HepG2 (cell line): ENCODE results near the gene SIK3. TPM values are rescaled to one million over a fixed set of nuclear protein-coding genes. Genes with fewer than 3 reads are reported as not detected.

Source experiments
- ATAC-seq: fragments of 200-7000 bp; cut with Tn5 transposase; 3 replicates; pipeline ENCODE4 v1.9.1; 2020; ENCODE audit warnings: mild to moderate bottlenecking, moderate library complexity
- BruUV-seq: library from RNA; stranded (reverse); fragments of 400-500 nt; replicated peaks from 2 replicates; lab custom pipeline; 2021; lab: Mats Ljungman, UMichigan
- CTCF ChIA-PET: fragments of 300-600 bp; formaldehyde crosslinking; extraction: SDS; loops from one replicate; lab custom pipeline; 2021; ENCODE audit warnings: low total read pairs, inconsistent platforms, low intra/inter-chr PET ratio; lab: Yijun Ruan, JAX
- POLR2A ChIA-PET: fragments of 350-600 bp; sonication (Branson Sonifier 250); formaldehyde crosslinking; loops from one replicate; lab custom pipeline; 2020; ENCODE audit warnings: antibody characterized with exemption, inconsistent platforms; lab: Yijun Ruan, JAX
- DNase-seq: peaks from one replicate; pipeline ENCODE4 v3.0.0-alpha.2; 2015; ENCODE audit warnings: low spot score
- FAIRE-seq: peaks from 3 replicates; lab custom pipeline; 2011; peaks lifted over from hg19 to GRCh38; lab: Jason Lieb, UNC
- H2AFZ ChIP-seq: one replicate; pipeline ENCODE4 v1.6.1; 2011; ENCODE audit warnings: low read length, inconsistent platforms
- H3K27ac ChIP-seq: fragments of 300-600 bp; 3 replicates; pipeline ENCODE4 v1.8.0; 2011; ENCODE audit warnings: mixed run types, mild to moderate bottlenecking, mixed read lengths, low read length, inconsistent platforms; ENCODE audit not compliant: insufficient read depth; ENCODE audit errors: extremely low read length
- H3K27me3 ChIP-seq, 2 experiments: fragments of 200-600 bp in 1 of 2; 2 replicates in 1 of 2; 3 replicates in 1 of 2; pipeline versions ENCODE4 v1.6.0 to v1.8.0; 2011; ENCODE audit warnings: low read length in 2 of 2, mild to moderate bottlenecking in 2 of 2, moderate library complexity in 2 of 2, inconsistent platforms in 1 of 2; ENCODE audit not compliant: insufficient read depth in 2 of 2, control insufficient read depth in 1 of 2
- H3K36me3 ChIP-seq, 2 experiments: fragments of 200-600 bp in 1 of 2; replicated peaks in 1 of 2; 2 replicates in 1 of 2; 3 replicates in 1 of 2; pipeline versions ENCODE4 v1.5.1 to v1.8.0; 2011; ENCODE audit warnings: low read length in 2 of 2, inconsistent platforms in 1 of 2; ENCODE audit not compliant: insufficient read depth in 2 of 2, control insufficient read depth in 1 of 2
- H3K4me1 ChIP-seq: 2 replicates; pipeline ENCODE4 v1.5.1; 2012; ENCODE audit warnings: low read length, inconsistent platforms; ENCODE audit not compliant: insufficient read depth
- H3K4me2 ChIP-seq: 2 replicates; pipeline ENCODE4 v1.6.0; 2011; ENCODE audit warnings: low read depth, low read length, inconsistent platforms
- H3K4me3 ChIP-seq, 3 experiments: fragments of 200-600 bp in 1 of 3; sonication (generic), shearing (Covaris generic) in 1 of 3; replicated peaks in 1 of 3; 2 replicates each; pipeline ENCODE4 v1.5.1; 2011 to 2016; ENCODE audit warnings: low read length in 3 of 3, inconsistent platforms in 2 of 3, low read depth in 2 of 3, mild to moderate bottlenecking in 2 of 3, control low read depth in 1 of 3, mixed read lengths in 1 of 3; ENCODE audit not compliant: insufficient read depth in 1 of 3
- H3K79me2 ChIP-seq: one replicate; pipeline ENCODE4 v1.6.1; 2011; ENCODE audit warnings: low read length, inconsistent platforms; ENCODE audit not compliant: insufficient read depth
- H3K9ac ChIP-seq: 2 replicates; pipeline ENCODE4 v1.6.0; 2011; ENCODE audit warnings: mild to moderate bottlenecking, low read depth, low read length, inconsistent platforms; ENCODE audit not compliant: insufficient read depth
- H3K9me3 ChIP-seq: 2 replicates; pipeline ENCODE4 v1.5.1; 2012; ENCODE audit warnings: mild to moderate bottlenecking, low read length
- H4K20me1 ChIP-seq: 2 replicates; pipeline ENCODE4 v1.6.0; 2011; ENCODE audit warnings: inconsistent platforms, mild to moderate bottlenecking, low read length, moderate library complexity; ENCODE audit not compliant: insufficient read depth
- BRCA1 ChIP-seq: sonication (generic); formaldehyde crosslinking; IDR thresholded peaks from 2 replicates; pipeline ENCODE4 v1.4.0; 2020; ENCODE audit warnings: missing genetic modification reagents
- CBX5 ChIP-seq: sonication (generic); formaldehyde crosslinking; IDR thresholded peaks from 2 replicates; pipeline ENCODE4 v1.4.0; 2020; ENCODE audit warnings: missing genetic modification reagents, borderline replicate concordance
- CHCHD3 ChIP-seq: sonication (generic); formaldehyde crosslinking; IDR thresholded peaks from 2 replicates; pipeline ENCODE4 v1.8.0; 2022; ENCODE audit warnings: mild to moderate bottlenecking, missing genetic modification reagents, moderate library complexity
- DNMT1 ChIP-seq: sonication (generic); formaldehyde crosslinking; IDR thresholded peaks from 2 replicates; pipeline ENCODE4 v1.5.1; 2020; ENCODE audit warnings: mild to moderate bottlenecking, missing genetic modification reagents
- ETV5 ChIP-seq: IDR thresholded peaks from 2 replicates; pipeline ENCODE4 v1.6.1; 2018; ENCODE audit warnings: missing biosample characterization, missing genetic modification reagents, inconsistent platforms, borderline replicate concordance
- LBX2 ChIP-seq: sonication (generic); formaldehyde crosslinking; IDR thresholded peaks from 2 replicates; pipeline ENCODE4 v1.5.0; 2020; ENCODE audit warnings: missing genetic modification reagents, mild to moderate bottlenecking, borderline replicate concordance
- LCORL ChIP-seq, 2 experiments: fragments of 450-650 bp in 1 of 2; sonication (generic) in 1 of 2; formaldehyde crosslinking in 1 of 2; IDR thresholded peaks; 2 replicates each; pipeline versions ENCODE4 v1.5.0 to v1.6.1; 2017 to 2020; ENCODE audit warnings: antibody characterized with exemption in 1 of 2, missing genetic modification reagents in 1 of 2
- TOPORS ChIP-seq: sonication (generic); formaldehyde crosslinking; IDR thresholded peaks from 2 replicates; pipeline ENCODE4 v1.8.0; 2023; ENCODE audit warnings: mild to moderate bottlenecking, missing genetic modification reagents
- ZFP36L2 ChIP-seq: sonication (generic); formaldehyde crosslinking; IDR thresholded peaks from 2 replicates; pipeline ENCODE4 v1.4.0; 2020; ENCODE audit warnings: missing genetic modification reagents
- ZNF496 ChIP-seq: sonication (generic); formaldehyde crosslinking; IDR thresholded peaks from 2 replicates; pipeline ENCODE4 v1.8.1; 2023; ENCODE audit warnings: mild to moderate bottlenecking, moderate library complexity, missing genetic modification reagents; ENCODE audit not compliant: insufficient replicate concordance
- ZNF543 ChIP-seq: sonication (generic); formaldehyde crosslinking; IDR thresholded peaks from 2 replicates; pipeline ENCODE4 v1.4.0; 2020; ENCODE audit warnings: mild to moderate bottlenecking, missing genetic modification reagents
- WGBS: methylation state at CpG from one replicate; pipeline ENCODE4 v1.1.6; 2017; ENCODE audit warnings: low lambda C conversion rate; 5-methylcytosine and 5-hydroxymethylcytosine counted together
- in situ Hi-C: cut with HindIII; loops from 2 replicates; pipeline ENCODE4 v1.10.0; 2017; ENCODE audit warnings: low pct_unique_long_range_greater_than_20kb; ENCODE audit not compliant: extremely low pct_ligation_motif_present
- intact Hi-C: fragments of 100-400 bp; cut with micrococcal nuclease; formaldehyde crosslinking; loops from one replicate; pipeline ENCODE4 v1.10.0; 2022; ENCODE audit not compliant: unreplicated experiment
- polyA plus RNA-seq, 8 experiments: library from polyadenylated mRNA; depleted of rRNA in 3 of 8; stranded (reverse) in 7 of 8; unstranded in 1 of 8; fragments of >200 nt; fragmentation: Illumina TruSeq in 4 of 8; extraction: Trizol in 4 of 8; gene quantifications; 2 replicates each; pipeline versions ENCODE4 v1.2.1 to v1.2.3, GENCODE V29; 2011 to 2016; ENCODE audit warnings: low read depth in 4 of 8, missing spikeins in 1 of 8, mixed read lengths in 1 of 8; ENCODE audit not compliant: insufficient read depth in 1 of 8
- total RNA-seq, 5 experiments: library from RNA; depleted of rRNA; stranded (reverse); fragments of >200 nt; fragmentation: Illumina TruSeq; extraction: Trizol; gene quantifications; 2 replicates each; pipeline ENCODE4 v1.2.3, GENCODE V29; 2016; ENCODE audit warnings: low read depth in 1 of 5

Gene SIK3
- total and polyA plus RNA-seq, 2 of the 13 experiments (the other 11 are each of a cell fraction or from before 2014, with no cell fraction given) = 5.7 to 9.8 TPM

GRCh38 chr11:116962108-116962507, 136.1 kb downstream of the SIK3 start:
- TF ChIP-seq ZFP36L2 (no peak), CBX5 (CRISPR knock-in tag) (no peak), LCORL (IDR thresholded peaks at IDR 0.05) (no peak), LCORL (CRISPR knock-in tag; IDR thresholded peaks at IDR 0.05) (no peak), BRCA1 (no peak), ETV5 (CRISPR knock-in tag) (no peak), ZNF543 (CRISPR knock-in tag) (no peak), LBX2 (CRISPR knock-in tag) (no peak), TOPORS (no peak), DNMT1 (CRISPR knock-in tag) (no peak), ZNF496 (CRISPR knock-in tag) (no peak), CHCHD3 (CRISPR knock-in tag) (no peak)
- intact Hi-C loops = no loop called here
- Histone ChIP-seq H3K9me3 (no peaks in the 10 kb centered on the region), H3K4me3 (no peak overlapping the region), H3K27me3 (no peaks in the 10 kb centered on the region), H3K9ac (no peak overlapping the region), H3K79me2 (peaks cover 13% of the 10 kb centered on the region), H2AFZ (no peak overlapping the region), H3K4me1 (no peaks in the 10 kb centered on the region), H3K36me3 (peaks cover 0 to 4% of the 10 kb centered on the region in 2 experiments; a peak in 2 of 5 replicates), H4K20me1 (no peaks in the 10 kb centered on the region; the same call in 1 of the 2 replicates), H3K4me2 (no peak overlapping the region), H3K27ac (no peak overlapping the region)
- in situ Hi-C loops = no loop called here
- DNase-seq (no peak), FAIRE-seq (no peak), ATAC-seq (no peak)
- WGBS = 98% methylated on average over 4 of the region's 4 CpGs
- ChIA-PET CTCF (no interaction called here), POLR2A (no interaction called here)
- no TSS peak for BruUV-seq
